Measurements from ENCODE around the gene TBC1D4. TPM values are rescaled to one million over a fixed set of nuclear protein-coding genes. Genes with fewer than 3 reads are reported as not detected.

The TBC1D4 gene
- total RNA-seq, 1 experiment from 2014 or later = 19.5 TPM

DNA sequence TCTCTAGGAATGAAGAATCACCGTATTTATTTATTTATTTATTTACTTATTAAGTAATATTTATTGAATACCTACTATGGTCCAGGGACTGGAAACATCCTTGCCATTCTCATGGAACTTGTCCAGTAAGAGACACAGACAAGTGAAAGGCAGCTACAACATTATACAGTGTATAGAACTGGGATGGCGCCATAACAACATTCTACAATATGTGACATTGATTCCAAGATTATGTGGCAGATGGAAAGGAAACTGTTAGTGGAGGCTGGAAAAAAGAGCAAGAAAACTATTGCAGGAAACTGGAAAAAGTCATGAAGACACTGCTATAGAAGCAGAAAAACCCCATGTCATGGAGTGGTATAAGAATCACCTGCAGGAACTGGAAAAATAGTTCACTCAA is 9.4 kb upstream of the TBC1D4 start:
- no peaks in the 10 kb centered on the region for H4K20me1 ChIP-seq (ENCODE audit: insufficient read depth)
- H2AFZ ChIP-seq = no peak overlapping the region
- H3K4me2 ChIP-seq = no peak overlapping the region
- peaks cover 29% of the 10 kb centered on the region for H3K4me1 ChIP-seq (replicated peaks; ENCODE audit: insufficient read depth)
- intact Hi-C loops (cut with micrococcal nuclease; ENCODE audit: unreplicated experiment) = no loop called here
- CTCF ChIA-PET = interaction anchor here (0.8 kb wide), 1 partner anchor 9 kb away, joined by 3 read pairs; the partner anchor contains the start of gene TBC1D4
- peaks cover 20% of the 10 kb centered on the region; the same call in 1 of the 2 replicates for H3F3A ChIP-seq (ENCODE audit: insufficient read depth, low read depth)
- no peaks in the 10 kb centered on the region for H3K36me3 ChIP-seq (ENCODE audit: low read depth)
- no peak for DNase-seq
- no peaks in the 10 kb centered on the region; the same call in 1 of the 2 replicates for H3K9me3 ChIP-seq (ENCODE audit: insufficient read depth, low read depth)
- no peak overlapping the region for H3K4me3 ChIP-seq
- no peak overlapping the region for H3K27ac ChIP-seq
- TF ChIP-seq EZH2 (IDR thresholded peaks at IDR 0.05; ENCODE audit: low read depth) = no peak
- TF ChIP-seq, protein P1, sequence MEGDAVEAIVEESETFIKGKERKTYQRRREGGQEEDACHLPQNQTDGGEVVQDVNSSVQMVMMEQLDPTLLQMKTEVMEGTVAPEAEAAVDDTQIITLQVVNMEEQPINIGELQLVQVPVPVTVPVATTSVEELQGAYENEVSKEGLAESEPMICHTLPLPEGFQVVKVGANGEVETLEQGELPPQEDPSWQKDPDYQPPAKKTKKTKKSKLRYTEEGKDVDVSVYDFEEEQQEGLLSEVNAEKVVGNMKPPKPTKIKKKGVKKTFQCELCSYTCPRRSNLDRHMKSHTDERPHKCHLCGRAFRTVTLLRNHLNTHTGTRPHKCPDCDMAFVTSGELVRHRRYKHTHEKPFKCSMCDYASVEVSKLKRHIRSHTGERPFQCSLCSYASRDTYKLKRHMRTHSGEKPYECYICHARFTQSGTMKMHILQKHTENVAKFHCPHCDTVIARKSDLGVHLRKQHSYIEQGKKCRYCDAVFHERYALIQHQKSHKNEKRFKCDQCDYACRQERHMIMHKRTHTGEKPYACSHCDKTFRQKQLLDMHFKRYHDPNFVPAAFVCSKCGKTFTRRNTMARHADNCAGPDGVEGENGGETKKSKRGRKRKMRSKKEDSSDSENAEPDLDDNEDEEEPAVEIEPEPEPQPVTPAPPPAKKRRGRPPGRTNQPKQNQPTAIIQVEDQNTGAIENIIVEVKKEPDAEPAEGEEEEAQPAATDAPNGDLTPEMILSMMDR (conservative IDR thresholded peaks at IDR 0.05) = no peak
- no peaks in the 10 kb centered on the region for H3K79me2 ChIP-seq (ENCODE audit: low read depth)
- no peaks in the 10 kb centered on the region for H3K9me2 ChIP-seq (ENCODE audit: insufficient read depth)
- POLR2A ChIA-PET (ENCODE audit: unreplicated experiment) = no interaction called here
- no TSS peak for BruUV-seq (replicated peaks)
- no peaks in the 10 kb centered on the region for H3K27me3 ChIP-seq (ENCODE audit: insufficient read depth, low read depth)

DNA sequence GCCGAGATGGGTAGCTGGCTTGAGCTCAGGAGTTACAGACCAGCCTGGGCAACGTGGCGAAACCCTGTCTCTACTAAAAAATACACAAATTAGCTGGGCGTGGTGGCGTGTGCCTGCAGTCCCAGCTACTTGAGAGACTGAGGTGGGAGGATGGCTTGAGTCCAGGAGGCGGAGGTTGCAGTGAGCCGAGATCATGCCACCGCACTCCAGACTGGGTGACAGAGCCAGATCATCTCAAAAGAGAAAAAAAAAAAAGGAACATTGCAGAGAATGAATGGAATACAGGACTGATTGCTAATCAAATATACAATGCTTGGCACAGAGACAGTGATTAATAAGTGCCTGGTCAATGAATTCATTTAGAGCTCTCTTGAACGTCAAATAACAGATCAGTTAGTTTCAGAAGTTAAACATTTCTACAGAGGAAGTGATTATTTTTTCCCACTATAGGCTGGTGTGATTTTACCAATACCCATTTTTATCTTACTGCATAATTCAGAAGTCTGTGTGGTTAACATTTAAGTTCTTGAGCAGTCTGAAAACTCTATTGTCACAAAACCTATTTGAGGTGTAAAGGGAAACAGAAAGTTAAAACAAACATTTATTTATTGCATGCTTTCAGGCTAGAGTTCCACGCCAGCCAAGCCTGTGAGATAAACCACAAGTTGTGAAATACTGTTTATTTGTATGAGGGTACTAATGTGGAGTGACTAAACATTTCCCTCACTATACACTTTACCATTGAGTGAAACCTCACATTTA is 7.7 kb upstream of the TBC1D4 start:
- Histone ChIP-seq H3K36me3 (ENCODE audit: low read depth) (no peaks in the 10 kb centered on the region), H3K9me3 (ENCODE audit: insufficient read depth, low read depth) (no peaks in the 10 kb centered on the region; the same call in 1 of the 2 replicates), H3K27me3 (ENCODE audit: insufficient read depth, low read depth) (no peaks in the 10 kb centered on the region), H2AFZ (peak overlapping the region; percentile 69), H3F3A (ENCODE audit: insufficient read depth, low read depth) (peaks cover 31% of the 10 kb centered on the region), H3K4me1 (replicated peaks; ENCODE audit: insufficient read depth) (peaks cover 45% of the 10 kb centered on the region), H4K20me1 (ENCODE audit: insufficient read depth) (no peaks in the 10 kb centered on the region), H3K4me3 (peak overlapping the region; percentile 44), H3K27ac (peak overlapping the region; percentile 68), H3K4me2 (peak overlapping the region; percentile 76), H3K79me2 (ENCODE audit: low read depth) (no peaks in the 10 kb centered on the region), H3K9me2 (ENCODE audit: insufficient read depth) (no peaks in the 10 kb centered on the region)
- POLR2A ChIA-PET (ENCODE audit: unreplicated experiment) = interaction anchor here (0.6 kb wide), 1 partner anchor 1407 kb away, joined by 9 read pairs; no protein-coding TSS in a partner anchor
- CTCF ChIA-PET = interaction anchor here (0.6 to 0.7 kb wide), 2 partner anchors 117 to 148 kb away, joined by 8 to 13 read pairs; no protein-coding TSS in a partner anchor
- no peak for TF ChIP-seq EZH2 (IDR thresholded peaks at IDR 0.05; ENCODE audit: low read depth)
- TF ChIP-seq, protein P1 (conservative IDR thresholded peaks at IDR 0.05) = no peak
- intact Hi-C loops (cut with micrococcal nuclease; ENCODE audit: unreplicated experiment) = no loop called here
- peak; percentile 29 to 82 for DNase-seq
- no TSS peak for BruUV-seq (replicated peaks)

DNA sequence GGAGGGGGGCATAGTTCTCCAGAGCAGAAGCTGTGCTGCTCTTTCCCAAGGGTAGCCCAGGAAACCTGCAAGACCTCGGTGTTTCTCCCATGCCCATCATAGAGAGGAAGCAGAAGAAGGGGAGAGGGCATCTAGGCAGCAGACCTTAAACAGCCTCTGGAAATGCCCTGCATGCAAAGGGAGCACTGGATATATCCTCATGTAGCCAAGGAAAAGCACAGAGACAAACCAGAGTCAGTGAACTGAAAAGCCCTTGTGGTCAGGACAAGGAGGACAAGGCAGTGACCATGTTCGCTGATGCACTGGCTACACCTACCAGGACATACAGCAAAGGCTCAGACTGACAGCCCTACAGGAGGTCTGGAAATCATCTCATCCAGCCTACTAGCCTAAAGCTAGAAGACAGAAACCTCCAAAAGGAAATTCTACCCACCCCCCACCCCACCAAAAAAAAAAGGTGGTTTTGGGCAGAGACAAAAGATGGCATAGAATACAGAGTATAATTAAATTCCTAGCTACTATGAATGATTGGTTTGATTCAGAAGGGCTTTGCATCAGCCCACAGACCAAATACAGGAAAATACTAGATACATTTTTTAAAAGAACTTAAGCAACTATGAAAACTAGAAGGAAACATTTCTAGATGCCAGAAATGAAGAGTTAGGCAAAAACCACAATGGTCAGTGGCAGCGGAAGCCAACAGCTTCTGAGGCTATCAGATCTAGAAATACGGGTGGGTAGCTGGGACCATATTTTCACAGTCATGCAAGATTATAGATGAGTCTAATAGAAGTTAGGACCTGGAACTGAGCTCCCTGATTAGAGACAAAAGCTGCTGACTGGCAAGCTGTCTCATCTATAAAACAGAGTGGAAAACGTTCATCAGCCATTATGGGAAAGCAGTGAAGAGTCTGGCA is 4.4 kb upstream of the TBC1D4 start:
- Histone ChIP-seq H3K9me2 (ENCODE audit: insufficient read depth) (no peaks in the 10 kb centered on the region), H2AFZ (0 out of 2 replicates have a peak overlapping the region, but pooled peaks have one; percentile 24), H3K27me3 (ENCODE audit: insufficient read depth, low read depth) (no peaks in the 10 kb centered on the region), H3K4me2 (peak overlapping the region; percentile 43), H3K79me2 (ENCODE audit: low read depth) (no peaks in the 10 kb centered on the region), H3K4me1 (replicated peaks; ENCODE audit: insufficient read depth) (peaks cover 54% of the 10 kb centered on the region), H3K36me3 (ENCODE audit: low read depth) (no peaks in the 10 kb centered on the region), H3K9me3 (ENCODE audit: insufficient read depth, low read depth) (no peaks in the 10 kb centered on the region), H4K20me1 (ENCODE audit: insufficient read depth) (no peaks in the 10 kb centered on the region), H3F3A (ENCODE audit: insufficient read depth, low read depth) (peaks cover 46% of the 10 kb centered on the region), H3K27ac (peak overlapping the region; percentile 61), H3K4me3 (no peak overlapping the region)
- no peak for DNase-seq
- TF ChIP-seq EZH2 (IDR thresholded peaks at IDR 0.05; ENCODE audit: low read depth) = no peak
- TF ChIP-seq, protein P1 (conservative IDR thresholded peaks at IDR 0.05) = no peak
- POLR2A ChIA-PET (ENCODE audit: unreplicated experiment) = no interaction called here
- intact Hi-C loops (cut with micrococcal nuclease; ENCODE audit: unreplicated experiment) = no loop called here
- CTCF ChIA-PET = no interaction called here
- BruUV-seq (replicated peaks) = no TSS peak
